Mesothelial cell of epicardium (in vitro differentiated cells): ENCODE measurements around the gene CNKSR2. TPM values are rescaled to one million over a fixed set of nuclear protein-coding genes. Genes with fewer than 3 reads are reported as not detected.

Source experiments
- DNase-seq, 2 experiments: peaks; one replicate each; pipeline ENCODE4 v3.0.0; 2021; ENCODE audit warnings: low spot score in 2 of 2; ENCODE audit not compliant: unreplicated experiment in 2 of 2
- H3K27ac Mint-ChIP-seq: 2 replicates; pipeline ENCODE4 v1.8.0; 2021; ENCODE audit warnings: mixed read lengths
- H3K27me3 Mint-ChIP-seq: 2 replicates; pipeline ENCODE4 v1.8.0; 2021; ENCODE audit warnings: low read depth, mixed read lengths
- H3K36me3 Mint-ChIP-seq: 2 replicates; pipeline ENCODE4 v1.8.0; 2021; ENCODE audit warnings: mixed read lengths
- H3K4me1 Mint-ChIP-seq: 2 replicates; pipeline ENCODE4 v1.8.0; 2021; ENCODE audit warnings: mixed read lengths
- H3K4me3 Mint-ChIP-seq: 2 replicates; pipeline ENCODE4 v1.8.0; 2021; ENCODE audit warnings: mild to moderate bottlenecking, moderate library complexity, mixed read lengths
- H3K9me3 Mint-ChIP-seq: 2 replicates; pipeline ENCODE4 v1.8.0; 2021; ENCODE audit warnings: mixed read lengths
- total RNA-seq: library from RNA; stranded (reverse); gene quantifications from 3 replicates; pipeline ENCODE4 v1.2.1, GENCODE V29; 2021
- TF ChIP-seq, protein P1 (sequence below): fragments of 200-600 bp; sonication (generic); IDR thresholded peaks from one replicate; pipeline ENCODE4 v1.5.0; 2021; ENCODE audit warnings: antibody characterized with exemption; ENCODE audit not compliant: unreplicated experiment

The CNKSR2 gene
- total RNA-seq, 1 donor from 2014 or later: 9.1 TPM

DNA sequence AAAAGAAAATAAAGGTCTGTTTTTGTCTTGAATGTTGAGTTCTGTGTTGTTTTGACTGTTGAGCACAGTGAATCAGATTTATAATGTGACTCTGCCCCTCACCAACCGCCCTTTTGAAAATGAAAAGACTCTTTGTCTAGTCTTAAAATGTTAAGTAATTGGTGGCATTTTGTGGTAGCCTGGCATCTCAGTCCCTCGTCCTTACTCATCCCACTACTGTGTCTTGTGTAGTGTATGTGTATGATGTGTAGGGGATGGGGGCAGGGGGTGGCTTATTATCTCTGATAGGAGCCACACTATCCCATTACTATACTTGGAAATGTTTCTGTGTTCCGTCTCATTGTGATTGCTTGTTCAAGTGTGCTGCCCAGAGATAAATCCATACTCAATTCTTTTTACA lies 271.7 kb downstream of the CNKSR2 start:
- no peak overlapping the region for H3K27ac Mint-ChIP-seq
- H3K4me1 Mint-ChIP-seq: peaks cover 5% of the 10 kb centered on the region
- TF ChIP-seq, protein P1, sequence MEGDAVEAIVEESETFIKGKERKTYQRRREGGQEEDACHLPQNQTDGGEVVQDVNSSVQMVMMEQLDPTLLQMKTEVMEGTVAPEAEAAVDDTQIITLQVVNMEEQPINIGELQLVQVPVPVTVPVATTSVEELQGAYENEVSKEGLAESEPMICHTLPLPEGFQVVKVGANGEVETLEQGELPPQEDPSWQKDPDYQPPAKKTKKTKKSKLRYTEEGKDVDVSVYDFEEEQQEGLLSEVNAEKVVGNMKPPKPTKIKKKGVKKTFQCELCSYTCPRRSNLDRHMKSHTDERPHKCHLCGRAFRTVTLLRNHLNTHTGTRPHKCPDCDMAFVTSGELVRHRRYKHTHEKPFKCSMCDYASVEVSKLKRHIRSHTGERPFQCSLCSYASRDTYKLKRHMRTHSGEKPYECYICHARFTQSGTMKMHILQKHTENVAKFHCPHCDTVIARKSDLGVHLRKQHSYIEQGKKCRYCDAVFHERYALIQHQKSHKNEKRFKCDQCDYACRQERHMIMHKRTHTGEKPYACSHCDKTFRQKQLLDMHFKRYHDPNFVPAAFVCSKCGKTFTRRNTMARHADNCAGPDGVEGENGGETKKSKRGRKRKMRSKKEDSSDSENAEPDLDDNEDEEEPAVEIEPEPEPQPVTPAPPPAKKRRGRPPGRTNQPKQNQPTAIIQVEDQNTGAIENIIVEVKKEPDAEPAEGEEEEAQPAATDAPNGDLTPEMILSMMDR: no peak
- peaks cover 4% of the 10 kb centered on the region for H3K36me3 Mint-ChIP-seq
- H3K27me3 Mint-ChIP-seq: no peaks in the 10 kb centered on the region
- DNase-seq: no peak
- no peak overlapping the region for H3K4me3 Mint-ChIP-seq
- peaks cover 4% of the 10 kb centered on the region for H3K9me3 Mint-ChIP-seq

DNA sequence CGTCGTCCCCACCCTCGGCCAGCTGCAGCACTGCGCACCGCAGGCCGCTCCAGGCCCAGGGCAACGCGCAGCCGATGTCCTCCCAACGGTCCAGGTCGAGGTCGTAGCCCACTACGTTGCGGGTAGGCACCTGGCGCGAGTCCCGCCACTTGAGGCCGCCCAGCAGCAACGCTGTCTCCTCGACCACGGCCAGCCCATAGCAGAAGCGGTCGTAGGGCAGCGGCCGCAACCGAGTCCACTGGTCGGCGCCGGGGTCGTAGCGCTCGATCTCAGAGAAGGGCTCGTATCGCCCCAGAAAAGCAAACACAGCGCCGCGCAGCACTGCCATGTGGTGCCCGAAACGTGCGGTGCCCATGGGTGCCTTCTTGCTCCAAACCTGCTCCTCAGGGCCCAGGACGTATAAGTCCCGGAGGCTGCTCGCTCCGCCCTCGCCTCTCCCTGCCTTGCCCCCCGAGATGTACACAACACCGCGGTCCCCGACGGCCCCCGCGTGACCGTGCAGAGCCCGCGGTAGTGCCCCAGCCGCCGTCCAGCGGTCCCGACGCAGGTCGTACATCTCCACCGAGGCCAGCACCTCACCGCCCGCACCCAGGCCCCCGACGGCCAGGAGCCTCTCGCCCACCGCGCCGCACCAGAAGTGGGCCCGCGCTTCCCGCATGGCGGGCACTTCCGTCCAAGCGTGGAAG lies 281.8 kb downstream of the CNKSR2 start:
- TF ChIP-seq, protein P1: no peak
- H3K27ac Mint-ChIP-seq: no peak overlapping the region
- no peak overlapping the region for H3K4me3 Mint-ChIP-seq
- no peaks in the 10 kb centered on the region for H3K27me3 Mint-ChIP-seq
- DNase-seq: no peak
- peaks cover 6% of the 10 kb centered on the region for H3K36me3 Mint-ChIP-seq
- peaks cover 3% of the 10 kb centered on the region for H3K9me3 Mint-ChIP-seq
- H3K4me1 Mint-ChIP-seq: no peaks in the 10 kb centered on the region

DNA sequence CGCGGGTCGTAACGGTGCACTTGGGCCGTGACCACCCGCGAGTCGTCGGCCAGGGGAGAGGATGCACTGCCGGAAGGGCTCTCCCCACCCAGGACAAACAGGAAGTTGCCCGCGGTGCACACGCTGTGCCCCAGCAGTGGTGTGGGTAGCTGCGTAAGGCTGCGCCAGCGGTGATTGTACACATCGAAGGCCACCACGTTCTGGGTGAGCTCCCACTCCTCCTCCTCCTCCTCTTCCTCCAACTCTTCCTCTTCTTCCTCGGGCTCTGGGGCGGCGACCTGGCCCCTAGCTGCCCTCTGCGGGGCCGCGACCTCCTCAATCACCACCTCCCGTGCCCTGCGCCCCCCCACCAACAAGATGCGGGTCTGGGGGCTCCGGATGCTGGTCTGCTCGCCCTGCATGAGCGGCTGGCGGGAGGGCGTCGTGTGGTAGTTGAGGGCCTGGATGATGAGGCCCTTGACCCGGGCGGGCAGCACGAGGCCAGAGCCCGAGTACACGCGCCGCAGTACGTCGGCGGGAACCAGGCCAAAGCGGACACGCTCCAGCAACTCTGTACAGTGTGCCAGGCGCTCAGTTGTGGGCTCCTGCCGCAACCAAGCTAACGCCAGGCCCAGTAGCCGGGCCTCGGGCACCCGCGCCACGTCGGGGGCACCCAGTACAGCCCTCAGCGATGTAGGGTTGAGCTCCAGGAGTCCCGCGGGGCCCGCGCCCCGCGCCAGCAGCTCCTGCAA lies 282.5 kb downstream of the CNKSR2 start:
- no peak overlapping the region for H3K27ac Mint-ChIP-seq
- no peak for DNase-seq
- H3K36me3 Mint-ChIP-seq: peaks cover 6% of the 10 kb centered on the region
- TF ChIP-seq, protein P1: no peak
- H3K9me3 Mint-ChIP-seq: peaks cover 3% of the 10 kb centered on the region
- H3K4me3 Mint-ChIP-seq: no peak overlapping the region
- no peaks in the 10 kb centered on the region for H3K4me1 Mint-ChIP-seq
- no peaks in the 10 kb centered on the region for H3K27me3 Mint-ChIP-seq

DNA sequence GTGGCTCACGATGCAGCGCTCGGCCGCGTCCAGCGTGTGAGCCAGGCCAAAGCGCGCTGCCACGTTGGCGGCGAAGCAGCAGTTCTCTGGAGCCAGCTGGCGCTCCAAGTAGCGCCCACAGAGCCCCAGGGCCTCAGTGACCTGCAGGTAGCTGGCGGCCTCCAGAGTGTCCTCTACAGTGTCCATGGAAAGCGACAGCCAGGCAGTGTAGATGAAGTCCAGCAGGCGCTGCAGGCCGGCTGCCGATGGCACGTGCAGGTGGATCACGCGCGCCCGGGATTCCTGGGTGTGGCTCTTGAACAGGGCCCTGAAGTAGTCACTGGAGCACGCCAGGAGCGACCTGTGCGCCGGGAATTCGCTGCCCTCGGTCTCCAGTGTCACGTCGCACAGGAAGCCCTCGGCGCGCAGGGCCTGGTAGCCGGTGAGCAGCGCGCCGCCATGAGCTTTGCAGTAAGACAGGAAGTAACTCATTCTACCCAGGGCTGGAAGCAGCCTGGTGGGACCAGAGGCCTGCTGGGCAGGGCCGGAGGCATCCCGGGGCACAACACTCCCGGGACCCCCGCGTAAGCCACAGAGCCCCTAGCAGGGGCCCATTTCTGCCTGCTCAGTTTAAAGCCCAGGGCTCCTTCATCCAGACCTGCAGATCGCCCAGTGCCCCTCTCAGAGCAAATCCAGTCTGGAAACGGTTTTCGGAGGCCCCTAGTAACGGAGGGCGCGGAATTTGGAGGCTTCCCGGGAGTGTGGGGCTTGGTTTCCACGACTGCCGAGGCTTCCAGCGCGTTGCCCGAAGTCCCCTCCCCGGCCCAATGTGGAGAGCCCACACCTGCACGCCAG lies 283.3 kb downstream of the CNKSR2 start:
- H3K9me3 Mint-ChIP-seq: peaks cover 3% of the 10 kb centered on the region
- peaks cover 6% of the 10 kb centered on the region for H3K36me3 Mint-ChIP-seq
- DNase-seq: no peak
- H3K27me3 Mint-ChIP-seq: no peaks in the 10 kb centered on the region
- TF ChIP-seq, protein P1: no peak
- H3K4me3 Mint-ChIP-seq: no peak overlapping the region
- no peak overlapping the region for H3K27ac Mint-ChIP-seq
- no peaks in the 10 kb centered on the region for H3K4me1 Mint-ChIP-seq

DNA sequence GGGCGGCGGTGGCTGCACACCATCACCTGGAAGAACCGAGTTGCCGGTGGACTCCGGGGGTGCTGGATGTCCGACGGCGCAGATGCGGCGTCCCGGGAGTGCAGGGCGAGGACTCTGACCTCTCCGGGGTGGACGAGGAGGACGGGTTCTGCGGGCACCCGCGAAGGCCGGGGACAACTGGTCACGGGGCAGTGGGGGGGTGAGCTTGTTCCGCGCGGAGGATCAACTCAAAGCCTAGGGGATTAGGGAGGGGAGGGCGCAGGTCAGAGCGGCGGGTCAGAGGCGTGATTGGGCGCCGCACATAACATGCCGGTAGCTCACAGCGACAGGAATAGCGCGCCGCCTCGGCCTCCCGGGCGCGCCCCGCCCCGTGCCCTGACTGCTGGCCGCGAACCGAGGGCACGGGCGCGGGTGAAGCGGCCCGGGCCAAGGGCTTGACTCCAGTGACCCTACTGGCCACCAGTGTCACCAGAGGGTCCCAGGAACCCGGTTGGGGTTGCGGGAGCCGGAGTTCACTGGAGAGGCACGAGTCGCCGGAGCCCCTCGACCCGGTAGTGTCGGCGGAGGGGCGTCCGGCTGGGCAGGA lies 284.0 kb downstream of the CNKSR2 start, which contains the start of gene KLHL34:
Gene KLHL34, minus strand, starts transcription at position 179 of the 586 bp plus-strand sequence. CDS start 542 bp downstream, outside the sequence.
- TF ChIP-seq, protein P1: no peak
- H3K27ac Mint-ChIP-seq: no peak within 1 kb of the TSS
- H3K4me3 Mint-ChIP-seq: no peak within 1 kb of the TSS
- H3K27me3 Mint-ChIP-seq: no peaks in the 10 kb centered on the region
- DNase-seq: no peak
- peaks cover 6% of the 10 kb centered on the region for H3K36me3 Mint-ChIP-seq
- peaks cover 3% of the 10 kb centered on the region for H3K9me3 Mint-ChIP-seq
- H3K4me1 Mint-ChIP-seq: no peaks in the 10 kb centered on the region
